HG03108 (cell line): Measurements from ENCODE around the gene TOM1L1.

ENCODE experiments used
- ATAC-seq: cut with Tn5 transposase; IDR thresholded peaks from one replicate; pipeline ENCODE4 v1.9.1; 2021; ENCODE audit warnings: moderate library complexity; ENCODE audit not compliant: unreplicated experiment

Gene TOM1L1

DNA sequence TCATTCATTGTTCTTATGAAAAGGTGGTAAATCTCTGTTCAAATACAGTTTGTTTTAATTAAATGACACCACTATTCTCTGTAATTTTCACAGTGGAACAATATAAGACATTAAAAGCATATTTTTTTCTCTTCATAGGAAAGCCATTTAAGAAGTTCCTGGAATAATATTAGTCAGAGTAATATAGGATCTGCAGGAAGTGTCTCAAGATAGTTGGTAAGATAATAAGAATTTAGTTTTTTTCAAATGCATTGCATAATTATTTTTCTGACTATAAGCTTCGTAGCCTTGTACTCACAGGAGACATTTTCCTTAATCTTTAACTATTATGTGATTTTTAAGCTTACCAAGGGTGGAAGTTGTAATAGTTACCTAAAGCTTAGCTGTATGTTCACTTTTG lies 84.8 kb downstream of the TOM1L1 start:
- ATAC-seq = no peak

DNA sequence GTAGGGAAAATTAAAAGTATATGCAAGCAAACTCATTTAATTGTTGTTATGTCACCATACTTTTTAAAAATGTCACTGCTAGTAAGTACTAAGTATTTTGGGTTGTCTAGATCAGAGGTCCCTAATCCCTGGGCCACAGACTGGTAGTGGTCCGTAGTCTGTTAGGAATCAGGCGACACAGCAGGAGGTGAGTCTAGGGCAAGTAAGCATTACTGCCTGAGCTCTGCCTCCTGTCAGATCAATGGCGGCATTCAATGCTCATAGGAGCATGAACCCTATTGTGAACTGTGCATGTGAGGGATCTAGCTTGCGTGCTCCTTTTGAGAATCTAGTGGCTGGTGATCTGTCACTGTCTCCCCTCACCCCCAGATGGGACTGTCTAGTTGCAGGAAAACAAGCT lies 89.5 kb downstream of the TOM1L1 start:
- no peak for ATAC-seq

- no peak for ATAC-seq
Measured at GRCh38 chr17:54991567-54991966, 90.9 kb downstream of the TOM1L1 start.

DNA sequence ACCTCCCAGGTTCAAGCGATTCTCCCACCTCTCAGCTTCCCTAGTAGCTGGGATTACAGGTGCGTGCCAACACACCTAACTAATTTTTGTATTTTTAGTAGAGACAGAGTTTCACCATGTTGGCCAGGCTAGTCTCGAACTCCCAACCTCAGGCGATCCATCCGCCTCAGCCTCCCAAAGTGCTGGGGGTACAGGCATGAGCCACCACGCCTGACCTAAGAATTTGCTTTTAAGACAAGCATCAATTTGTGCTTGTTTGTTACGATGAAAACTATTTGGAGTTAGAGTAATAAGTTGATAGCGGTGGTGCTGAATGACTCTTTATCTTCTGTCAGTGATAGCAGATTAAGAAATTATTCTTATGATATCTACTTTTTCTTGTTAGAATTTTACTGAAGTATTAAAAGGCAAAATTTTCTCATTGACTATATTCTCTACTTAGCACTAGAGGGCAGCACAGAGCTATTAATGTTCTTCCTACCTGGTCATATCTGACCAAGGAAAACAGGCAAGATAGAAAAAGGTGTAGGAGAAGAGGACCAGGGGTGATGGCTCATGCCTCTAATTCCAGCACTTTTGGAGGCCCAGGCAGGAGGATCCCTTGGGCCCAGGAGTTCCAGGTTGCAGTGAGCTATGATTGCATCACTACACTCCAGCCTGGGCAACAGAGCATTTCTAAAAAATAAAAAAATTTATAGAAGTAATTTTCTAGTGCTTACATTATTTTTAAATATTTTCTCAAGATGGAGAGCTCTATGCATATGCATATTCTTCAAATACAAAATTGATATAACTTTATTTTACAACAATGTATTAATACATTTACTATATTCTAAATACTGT lies 92.4 kb downstream of the TOM1L1 start:
- no peak for ATAC-seq

GRCh38 chr17:54996441-54996840 lies 95.8 kb downstream of the TOM1L1 start:
- no peak for ATAC-seq

- ATAC-seq = no peak
Measured at GRCh38 chr17:55002458-55002857, 101.8 kb downstream of the TOM1L1 start.

- ATAC-seq = no peak
Measured at GRCh38 chr17:55004484-55004883, 103.8 kb downstream of the TOM1L1 start.

DNA sequence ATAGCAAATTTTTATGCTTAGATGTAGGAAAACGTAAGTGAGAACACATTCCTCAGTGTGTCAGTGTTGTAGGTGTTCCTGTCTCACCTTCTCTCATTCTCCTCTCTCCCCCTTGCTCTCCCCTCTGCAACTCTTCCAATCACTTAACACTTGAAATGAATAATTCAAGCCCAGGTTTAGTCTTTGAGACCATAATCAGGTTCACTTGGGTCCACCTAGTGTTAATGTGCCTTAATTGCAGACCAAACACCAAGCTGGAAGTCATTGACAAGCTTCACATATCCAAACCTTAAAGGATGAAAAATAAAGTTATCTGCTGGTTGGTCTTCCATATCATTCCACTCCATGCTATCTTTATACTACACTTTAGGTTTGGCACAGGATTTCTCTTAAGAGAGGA lies 104.9 kb downstream of the TOM1L1 start:
- ATAC-seq = no peak
